ENCODE data around the gene SPINK7.

Gene SPINK7

GRCh38 chr5:148364343-148364742, 52.1 kb downstream of the SPINK7 start:
- DNase-seq (ENCODE audit: low read depth in 1 of 2, low spot score in 1 of 2) = no peak
- TF ChIP-seq JUND (IDR thresholded peaks at IDR 0.05; ENCODE audit: low read depth) = no peak
- in situ Hi-C loops (cut with HindIII; ENCODE audit: low pct_unique_long_range_greater_than_20kb, low sequenced_read_pairs) = no loop called here
